Bronchial epithelial cell (primary cell): Measurements from ENCODE around the gene MAP7D2. TPM values are rescaled to one million over a fixed set of nuclear protein-coding genes. Genes with fewer than 3 reads are reported as not detected.
A peak's percentile ranks its signal among the peaks of the same experiment; 100 is the strongest.

Experiments used
- DNase-seq: peaks from one replicate; pipeline ENCODE4 v3.0.0-alpha.2; 2010; ENCODE audit warnings: low read depth
- FAIRE-seq: peaks from 2 replicates; lab custom pipeline; 2011; peaks lifted over from hg19 to GRCh38; lab: Jason Lieb, UNC
- H3K27me3 ChIP-seq: 2 replicates; pipeline ENCODE4 v1.5.1; 2011; ENCODE audit warnings: low read length; ENCODE audit not compliant: control insufficient read depth, insufficient read depth
- H3K36me3 ChIP-seq: 2 replicates; pipeline ENCODE4 v1.5.1; 2011; ENCODE audit warnings: low read length; ENCODE audit not compliant: control insufficient read depth, insufficient read depth
- H3K4me3 ChIP-seq: 2 replicates; pipeline ENCODE4 v1.5.1; 2011; ENCODE audit warnings: mild to moderate bottlenecking, low read depth, low read length, control low read depth
- CTCF ChIP-seq: IDR thresholded peaks from 2 replicates; pipeline ENCODE4 v1.5.1; 2011; ENCODE audit warnings: mild to moderate bottlenecking, moderate library complexity, low read length, control low read depth, inconsistent platforms; ENCODE audit not compliant: insufficient read depth, severe bottlenecking
- total RNA-seq: library from RNA; depleted of rRNA; stranded (reverse); fragments of >200 nt; gene quantifications from 2 replicates; pipeline ENCODE4 v1.2.1, GENCODE V29; 2014

The MAP7D2 gene
- total RNA-seq, 1 donor from 2014 or later, result under 0.01 TPM

DNA sequence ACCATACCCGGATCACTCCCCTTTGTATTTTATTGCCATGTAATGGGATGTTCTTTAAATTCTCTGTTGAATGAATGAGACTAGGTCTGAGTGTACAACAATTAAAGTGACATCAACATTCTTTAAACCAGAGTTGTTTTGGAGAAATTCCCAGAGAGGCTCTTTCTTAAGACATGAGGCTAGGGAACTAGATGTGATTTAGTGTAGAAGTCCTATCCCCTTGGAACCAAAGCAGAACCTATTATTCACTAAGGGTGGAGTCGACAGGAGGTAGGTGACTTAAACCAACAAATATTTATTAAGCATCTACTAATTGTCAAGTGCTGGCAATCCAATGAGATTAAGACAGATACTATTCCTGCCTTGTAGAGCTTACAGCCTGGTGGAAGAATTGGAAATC, 23.3 kb upstream of the MAP7D2 start:
- peak overlapping the region; percentile 76 for H3K4me3 ChIP-seq
- TF ChIP-seq CTCF, result no peak
- peak; percentile 61 for DNase-seq
- H3K27me3 ChIP-seq, result no peaks in the 10 kb centered on the region
- H3K36me3 ChIP-seq, result peaks cover 2% of the 10 kb centered on the region
- FAIRE-seq, result no peak

GRCh38 chrX:20135944-20136343, 19.2 kb upstream of the MAP7D2 start:
- Histone ChIP-seq H3K36me3 (peaks cover 2% of the 10 kb centered on the region), H3K4me3 (no peak overlapping the region), H3K27me3 (no peaks in the 10 kb centered on the region)
- FAIRE-seq (no peak), DNase-seq (no peak)
- no peak for TF ChIP-seq CTCF

DNA sequence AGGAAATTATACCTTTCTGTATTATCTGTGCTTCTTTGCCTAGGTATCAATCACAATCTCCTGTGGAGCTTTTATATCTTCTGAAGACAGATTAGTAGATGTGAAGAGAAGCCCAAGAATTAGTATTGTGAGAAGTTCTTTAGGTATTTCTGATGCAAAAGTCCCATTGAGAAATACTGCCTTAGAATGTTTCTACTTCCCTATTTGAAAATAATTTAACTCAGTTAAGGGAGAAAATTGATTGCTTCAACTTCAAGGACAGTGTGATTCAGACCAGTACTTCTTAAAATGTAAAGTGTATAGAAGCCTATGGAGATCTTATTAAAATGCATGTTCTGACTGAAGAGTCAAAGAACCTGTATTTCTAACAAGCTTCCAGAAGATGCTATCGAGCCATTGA, 16.0 kb upstream of the MAP7D2 start:
- no peak for TF ChIP-seq CTCF
- FAIRE-seq (no peak), DNase-seq (no peak)
- Histone ChIP-seq H3K36me3 (no peaks in the 10 kb centered on the region), H3K27me3 (no peaks in the 10 kb centered on the region), H3K4me3 (no peak overlapping the region)

- Histone ChIP-seq H3K27me3 (no peaks in the 10 kb centered on the region), H3K4me3 (no peak overlapping the region), H3K36me3 (no peaks in the 10 kb centered on the region)
- DNase-seq (no peak), FAIRE-seq (no peak)
- TF ChIP-seq CTCF, result no peak
These were observed 13.7 kb upstream of the MAP7D2 start for GRCh38 chrX:20130357-20130756.

GRCh38 chrX:20129547-20129946, 12.8 kb upstream of the MAP7D2 start:
- FAIRE-seq, result no peak
- peaks cover 1% of the 10 kb centered on the region for H3K36me3 ChIP-seq

More at GRCh38 chrX:20129547-20129946, 12.8 kb upstream of the MAP7D2 start:
- H3K27me3 ChIP-seq, result no peaks in the 10 kb centered on the region
- no peak overlapping the region for H3K4me3 ChIP-seq
- TF ChIP-seq CTCF, result no peak
- DNase-seq, result no peak
